GM23248 (cell line): Measurements from ENCODE around the gene TTC21A.

ENCODE experiments used
- EZH2 ChIP-seq: fragments of 200-600 bp; sonication (generic); IDR thresholded peaks from 2 replicates; pipeline ENCODE4 v1.6.1; 2018; ENCODE audit warnings: antibody characterized with exemption, mild to moderate bottlenecking; ENCODE audit not compliant: insufficient read depth, poor library complexity, severe bottlenecking
- EZH2phosphoT487 ChIP-seq: fragments of 200-600 bp; sonication (generic); IDR thresholded peaks from 2 replicates; pipeline ENCODE4 v1.6.1; 2018; ENCODE audit warnings: antibody characterized with exemption, moderate library complexity, mild to moderate bottlenecking, low read depth; ENCODE audit not compliant: insufficient read depth

DNA sequence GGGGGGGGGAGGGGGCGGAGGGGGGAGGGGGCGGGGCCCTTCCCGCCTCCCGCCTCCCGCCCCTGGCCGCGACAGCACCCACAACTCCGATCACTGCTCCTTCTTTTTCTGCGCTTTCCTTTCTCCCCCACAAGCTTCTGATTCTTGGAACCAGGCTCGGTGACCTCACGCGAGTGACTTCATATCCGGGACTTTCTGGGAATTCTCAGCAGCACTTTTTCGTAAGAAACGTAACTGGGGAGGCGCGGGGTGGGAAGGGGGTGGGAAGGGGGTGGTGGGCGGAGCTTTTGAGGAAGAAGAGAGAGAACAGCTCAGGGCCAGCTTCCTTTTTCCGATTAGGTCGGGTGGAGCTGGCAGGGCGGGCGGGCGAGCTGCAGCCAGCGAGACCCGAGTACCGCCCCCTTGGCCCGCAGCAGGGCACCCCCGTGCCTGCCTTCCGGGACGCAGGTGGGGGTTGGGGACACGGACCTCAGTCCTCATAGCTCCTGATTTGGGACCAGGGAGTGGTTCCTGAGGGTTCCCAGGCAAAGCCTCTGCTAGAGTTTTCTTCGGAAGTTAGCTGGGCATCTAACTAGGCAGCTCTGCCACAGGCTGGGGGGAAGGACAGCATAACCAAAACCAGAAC is 70.3 kb downstream of the TTC21A start:
- TF ChIP-seq EZH2 (no peak), EZH2phosphoT487 (no peak)
